ENCODE data around the gene RDH16.

- TF ChIP-seq CTCF (IDR thresholded peaks at IDR 0.05 in 8 of 11, conservative IDR thresholded peaks at IDR 0.05 in 3 of 11) (no peak), POLR2A (IDR thresholded peaks at IDR 0.05) (no peak), POLR2AphosphoS5 (IDR thresholded peaks at IDR 0.05) (no peak)
Measured at GRCh38 chr12:56993346-56993745, 35.9 kb upstream of the RDH16 start.
